ENCODE data around the gene SEC62. TPM values are rescaled to one million over a fixed set of nuclear protein-coding genes. Genes with fewer than 3 reads are reported as not detected.
"Not testable (repeated sequence)": the region's sequence is repeated elsewhere in the genome, so short reads cannot be mapped to it uniquely, and the experiment has no call there.

SEC62 gene
- total RNA-seq, 2 experiments from 2014 or later = 64.5 to 176 TPM

DNA sequence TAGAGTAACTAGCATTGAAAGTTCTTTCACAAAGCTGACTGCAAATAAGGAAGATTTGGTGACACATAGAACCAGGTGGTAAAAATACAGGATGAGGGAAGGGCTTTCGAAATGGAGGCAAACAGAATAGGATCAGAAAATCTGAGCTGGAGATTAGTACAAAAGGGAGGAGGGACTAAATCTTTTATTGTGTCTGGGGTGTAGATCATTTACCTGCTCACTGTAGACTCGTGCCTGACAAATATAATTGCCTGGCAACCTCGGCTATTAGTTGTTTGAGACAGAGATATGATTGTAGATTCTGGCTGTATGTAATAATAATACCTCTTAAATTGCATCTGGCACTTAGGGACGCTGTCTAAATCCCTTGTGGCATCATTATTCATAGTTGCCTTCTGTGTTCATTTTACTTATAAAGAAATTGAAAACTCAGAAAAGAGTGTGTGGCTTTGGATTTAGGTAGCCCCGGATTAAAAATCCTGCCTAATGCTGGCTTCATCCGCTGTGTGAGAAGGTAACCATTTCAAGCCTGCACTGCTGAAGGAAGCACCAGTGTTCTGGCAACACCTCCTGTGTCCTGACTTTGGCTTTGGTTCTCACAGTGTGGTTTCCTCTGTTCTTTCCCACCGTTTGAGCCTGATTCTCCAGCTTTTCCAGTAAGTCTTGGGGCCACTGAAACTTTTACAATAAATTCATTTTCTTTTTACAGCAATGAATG is 46.2 kb downstream of the SEC62 start:
- CTCF ChIA-PET (ENCODE audit: unreplicated experiment) = no interaction called here
- intact Hi-C loops (cut with micrococcal nuclease; ENCODE audit: unreplicated experiment) = no loop called here
- no peak overlapping the region; the same call in 1 of the 2 replicates for H2AFZ ChIP-seq (ENCODE audit: low read length)
- DNase-seq (ENCODE audit: low spot score) = no peak
- H3K9me2 ChIP-seq (ENCODE audit: insufficient read depth, low read length) = no peaks in the 10 kb centered on the region
- no peak overlapping the region for H3K27ac ChIP-seq (ENCODE audit: low read depth, low read length, poor library complexity, severe bottlenecking)
- H3K4me2 ChIP-seq (ENCODE audit: low read length) = no peak overlapping the region
- H3K4me1 ChIP-seq (ENCODE audit: insufficient read depth, low read length, poor library complexity, severe bottlenecking) = peaks cover 12% of the 10 kb centered on the region
- H4K20me1 ChIP-seq (ENCODE audit: insufficient read depth, low read length) = no peaks in the 10 kb centered on the region
- H3K9me3 ChIP-seq (ENCODE audit: low read length) = no peaks in the 10 kb centered on the region
- H3K36me3 ChIP-seq (ENCODE audit: insufficient read depth, low read length) = no peaks in the 10 kb centered on the region
- H3K4me3 ChIP-seq (ENCODE audit: low read depth, low read length, poor library complexity, severe bottlenecking) = no peak overlapping the region
- TF ChIP-seq, protein P1, sequence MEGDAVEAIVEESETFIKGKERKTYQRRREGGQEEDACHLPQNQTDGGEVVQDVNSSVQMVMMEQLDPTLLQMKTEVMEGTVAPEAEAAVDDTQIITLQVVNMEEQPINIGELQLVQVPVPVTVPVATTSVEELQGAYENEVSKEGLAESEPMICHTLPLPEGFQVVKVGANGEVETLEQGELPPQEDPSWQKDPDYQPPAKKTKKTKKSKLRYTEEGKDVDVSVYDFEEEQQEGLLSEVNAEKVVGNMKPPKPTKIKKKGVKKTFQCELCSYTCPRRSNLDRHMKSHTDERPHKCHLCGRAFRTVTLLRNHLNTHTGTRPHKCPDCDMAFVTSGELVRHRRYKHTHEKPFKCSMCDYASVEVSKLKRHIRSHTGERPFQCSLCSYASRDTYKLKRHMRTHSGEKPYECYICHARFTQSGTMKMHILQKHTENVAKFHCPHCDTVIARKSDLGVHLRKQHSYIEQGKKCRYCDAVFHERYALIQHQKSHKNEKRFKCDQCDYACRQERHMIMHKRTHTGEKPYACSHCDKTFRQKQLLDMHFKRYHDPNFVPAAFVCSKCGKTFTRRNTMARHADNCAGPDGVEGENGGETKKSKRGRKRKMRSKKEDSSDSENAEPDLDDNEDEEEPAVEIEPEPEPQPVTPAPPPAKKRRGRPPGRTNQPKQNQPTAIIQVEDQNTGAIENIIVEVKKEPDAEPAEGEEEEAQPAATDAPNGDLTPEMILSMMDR (conservative IDR thresholded peaks at IDR 0.05; ENCODE audit: low read length) = no peak
- no peak for TF ChIP-seq EZH2phosphoT487 (IDR thresholded peaks at IDR 0.05; ENCODE audit: borderline replicate concordance, low read depth, low read length)
- no peaks in the 10 kb centered on the region for H3K79me2 ChIP-seq (ENCODE audit: insufficient read depth, low read depth, low read length)
- no TSS peak for BruUV-seq (replicated peaks)
- POLR2A ChIA-PET = interaction anchor here (0.7 to 2.8 kb wide), 5 partner anchors 8 to 38 kb away, joined by 3 to 13 read pairs (median 6); partner anchors contain the start of gene GPR160

DNA sequence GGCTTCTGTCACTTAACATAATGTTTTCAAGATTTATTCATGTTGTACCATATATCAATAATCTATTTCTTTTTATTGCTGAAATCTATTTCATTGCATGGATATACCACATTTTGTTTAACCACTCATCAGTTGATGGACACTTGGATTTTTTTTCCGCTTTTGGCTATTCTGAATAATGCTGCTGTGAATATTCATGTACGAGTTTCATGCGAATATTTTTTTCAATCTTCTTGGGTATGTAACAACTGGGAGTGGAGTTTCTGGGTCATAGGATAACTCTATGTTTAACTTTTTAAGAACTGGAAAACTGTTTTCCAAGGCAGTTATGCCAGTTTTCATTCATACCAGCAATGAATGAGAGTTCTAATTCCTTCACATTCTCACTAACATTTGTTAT is 49.5 kb downstream of the SEC62 start:
- H2AFZ ChIP-seq (ENCODE audit: low read length) = no peak overlapping the region
- CTCF ChIA-PET (ENCODE audit: unreplicated experiment) = no interaction called here
- H3K79me2 ChIP-seq (ENCODE audit: insufficient read depth, low read depth, low read length) = no peaks in the 10 kb centered on the region
- no peak for DNase-seq (ENCODE audit: low spot score)
- no peak overlapping the region for H3K27ac ChIP-seq (ENCODE audit: low read depth, low read length, poor library complexity, severe bottlenecking)
- TF ChIP-seq, protein P1 (conservative IDR thresholded peaks at IDR 0.05; ENCODE audit: low read length) = no peak
- no peak for TF ChIP-seq EZH2phosphoT487 (IDR thresholded peaks at IDR 0.05; ENCODE audit: borderline replicate concordance, low read depth, low read length)
- no peak overlapping the region for H3K4me3 ChIP-seq (ENCODE audit: low read depth, low read length, poor library complexity, severe bottlenecking)
- H3K9me3 ChIP-seq (ENCODE audit: low read length) = no peaks in the 10 kb centered on the region
- H3K9me2 ChIP-seq (ENCODE audit: insufficient read depth, low read length) = no peaks in the 10 kb centered on the region
- POLR2A ChIA-PET = interaction anchor here (1.0 kb wide), 2 partner anchors 9 to 33 kb away, joined by 3 read pairs; no protein-coding TSS in a partner anchor
- no peak overlapping the region for H3K4me2 ChIP-seq (ENCODE audit: low read length)
- H4K20me1 ChIP-seq (ENCODE audit: insufficient read depth, low read length) = no peaks in the 10 kb centered on the region
- intact Hi-C loops (cut with micrococcal nuclease; ENCODE audit: unreplicated experiment) = no loop called here
- H3K4me1 ChIP-seq (ENCODE audit: insufficient read depth, low read length, poor library complexity, severe bottlenecking) = no peaks in the 10 kb centered on the region
- H3K36me3 ChIP-seq (ENCODE audit: insufficient read depth, low read length) = no peaks in the 10 kb centered on the region
- no TSS peak for BruUV-seq (replicated peaks)

DNA sequence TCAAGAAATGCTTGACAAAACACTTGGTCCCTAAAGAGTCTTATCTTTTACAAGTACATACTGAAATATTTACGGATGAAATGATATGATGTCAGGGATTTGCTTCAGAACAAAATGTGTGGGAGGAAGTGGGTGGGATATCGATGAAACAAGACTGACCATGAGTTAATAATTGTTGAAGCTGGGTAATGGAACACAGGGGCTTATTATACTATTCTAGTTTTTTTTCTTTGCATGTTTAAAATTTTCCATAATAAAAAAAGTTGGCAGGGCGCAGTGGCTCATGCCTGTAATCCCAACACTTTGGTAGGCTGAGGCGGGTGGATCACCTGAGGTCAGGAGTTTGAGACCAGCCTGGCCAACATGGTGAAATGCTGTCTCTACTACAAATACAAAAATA is 52.7 kb downstream of the SEC62 start:
- H3K4me3 ChIP-seq (ENCODE audit: low read depth, low read length, poor library complexity, severe bottlenecking); H3K79me2 ChIP-seq (ENCODE audit: insufficient read depth, low read depth, low read length); intact Hi-C loops (cut with micrococcal nuclease; ENCODE audit: unreplicated experiment); H3K9me3 ChIP-seq (ENCODE audit: low read length); H2AFZ ChIP-seq (ENCODE audit: low read length); H3K4me1 ChIP-seq (ENCODE audit: insufficient read depth, low read length, poor library complexity, severe bottlenecking); BruUV-seq (replicated peaks); DNase-seq (ENCODE audit: low spot score); H4K20me1 ChIP-seq (ENCODE audit: insufficient read depth, low read length); H3K4me2 ChIP-seq (ENCODE audit: low read length); H3K36me3 ChIP-seq (ENCODE audit: insufficient read depth, low read length); H3K27ac ChIP-seq (ENCODE audit: low read depth, low read length, poor library complexity, severe bottlenecking); H3K9me2 ChIP-seq (ENCODE audit: insufficient read depth, low read length): not testable (repeated sequence)
- CTCF ChIA-PET (ENCODE audit: unreplicated experiment) = interaction anchor here (1.5 kb wide), 1 partner anchor 12 kb away, joined by 3 read pairs; no protein-coding TSS in a partner anchor
- POLR2A ChIA-PET = interaction anchor here (1.2 to 2.0 kb wide), 4 partner anchors 10 to 78 kb away, joined by 4 to 7 read pairs (median 4); no protein-coding TSS in a partner anchor

Data from OCI-LY7 (cell line).